SK-MEL-5 (cell line): ENCODE measurements around the gene APC2. TPM values are rescaled to one million over a fixed set of nuclear protein-coding genes. Genes with fewer than 3 reads are reported as not detected.

Source experiments
- DNase-seq: peaks from one replicate; pipeline ENCODE4 v3.0.0-alpha.2; 2016; ENCODE audit warnings: low read depth, low spot score
- in situ Hi-C: cut with HindIII; loops from 2 replicates; pipeline ENCODE4 v1.10.0; 2016; ENCODE audit warnings: low sequenced_read_pairs, high pct_unique_total_duplicates, low pct_unique_long_range_greater_than_20kb
- total RNA-seq: library from RNA; depleted of rRNA; stranded (reverse); fragments of >200 nt; shearing (Covaris generic); gene quantifications from 2 replicates; pipeline ENCODE4 v1.2.3, GENCODE V29; 2014; rRNA removed

Gene APC2
- total RNA-seq, 1 experiment from 2014 or later: 2.0 TPM

GRCh38 chr19:1522838-1523237 is 72.9 kb downstream of the APC2 start:
- no peak for DNase-seq
- in situ Hi-C loops: no loop called here

Other genes starting within 250 kb of the APC2 start
- 44.2 and 47.8 TPM in 2 replicates for gene STK11, start 244.3 kb upstream of the APC2 start, total RNA-seq
- 2.3 and 3.7 TPM in 2 replicates for gene CBARP, start 212.1 kb upstream of the APC2 start, total RNA-seq
- 30.3 and 36.6 TPM in 2 replicates for gene ATP5F1D, start 208.4 kb upstream of the APC2 start, total RNA-seq
- 4.6 and 8.8 TPM in 2 replicates for gene MIDN, start 201.5 kb upstream of the APC2 start, total RNA-seq
- 93.9 and 95.0 TPM in 2 replicates for gene CIRBP, start 180.8 kb upstream of the APC2 start, total RNA-seq
- gene FAM174C, start 174.6 kb upstream of the APC2 start, total RNA-seq: 81.1 and 89.7 TPM in 2 replicates
- 0.37 and 1.5 TPM in 2 replicates for gene EFNA2, start 164.2 kb upstream of the APC2 start, total RNA-seq
- 44.2 and 59.3 TPM in 2 replicates for gene NDUFS7, start 66.2 kb upstream of the APC2 start, total RNA-seq
- 16.4 and 21.6 TPM in 2 replicates for gene GAMT, start 48.6 kb upstream of the APC2 start, total RNA-seq
- 65.5 and 71.7 TPM in 2 replicates for gene DAZAP1, start 42.5 kb upstream of the APC2 start, total RNA-seq
- 1,300 and 1,363 TPM in 2 replicates for gene RPS15, start 11.7 kb upstream of the APC2 start, total RNA-seq
- 18.6 and 20.0 TPM in 2 replicates for gene C19orf25, start 29.1 kb downstream of the APC2 start, total RNA-seq
- 1.9 TPM in 2 replicates for gene PCSK4, start 40.2 kb downstream of the APC2 start, total RNA-seq
- 3.2 and 4.5 TPM in 2 replicates for gene REEP6, start 41.1 kb downstream of the APC2 start, total RNA-seq
- 2.8 and 4.4 TPM in 2 replicates for gene ADAMTSL5, start 62.9 kb downstream of the APC2 start, total RNA-seq
- not detected in 2 replicates for gene PLK5, start 74.0 kb downstream of the APC2 start, total RNA-seq
- gene MEX3D, start 118.2 kb downstream of the APC2 start, total RNA-seq: 7.9 and 11.6 TPM in 2 replicates
- 76.4 and 84.2 TPM in 2 replicates for gene MBD3, start 142.7 kb downstream of the APC2 start, total RNA-seq
- 150 and 162 TPM in 2 replicates for gene UQCR11, start 155.3 kb downstream of the APC2 start, total RNA-seq
- 21.4 and 23.2 TPM in 2 replicates for gene TCF3, start 202.5 kb downstream of the APC2 start, total RNA-seq